HG02759 (cell line): Measurements from ENCODE around the gene C16orf87.

ENCODE experiments used
- ATAC-seq: cut with Tn5 transposase; IDR thresholded peaks from one replicate; pipeline ENCODE4 v1.9.1; 2021; ENCODE audit warnings: mild to moderate bottlenecking, moderate library complexity; ENCODE audit not compliant: unreplicated experiment

The C16orf87 gene

GRCh38 chr16:46762583-46762982, 68.4 kb downstream of the C16orf87 start:
- no peak for ATAC-seq

- ATAC-seq, result no peak
These were observed 71.7 kb downstream of the C16orf87 start for GRCh38 chr16:46759309-46759708.

- no peak for ATAC-seq
These were observed 73.5 kb downstream of the C16orf87 start for GRCh38 chr16:46757339-46758050.

- no peak for ATAC-seq
These were observed 74.2 kb downstream of the C16orf87 start for GRCh38 chr16:46756772-46757171.

- no peak for ATAC-seq
These were observed 78.0 kb downstream of the C16orf87 start for GRCh38 chr16:46753015-46753414.

GRCh38 chr16:46751381-46751780, 79.6 kb downstream of the C16orf87 start:
- no peak for ATAC-seq

- ATAC-seq, result peak; percentile 65
These were observed 81.9 kb downstream of the C16orf87 start for GRCh38 chr16:46748775-46749705.

GRCh38 chr16:46747777-46748651, 83.0 kb downstream of the C16orf87 start, which contains the start of gene MYLK3:
MYLK3 (minus strand) TSS chr16:46748344; CDS start chr16:46748193, 151 bp downstream.
- no peak for ATAC-seq

GRCh38 chr16:46746821-46747776, 83.9 kb downstream of the C16orf87 start:
- ATAC-seq, result no peak
